ENCODE measurements around the gene PTGES3.

Gene PTGES3

GRCh38 chr12:56622535-56622934, 65.5 kb downstream of the PTGES3 start:
- no peak for DNase-seq

DNA sequence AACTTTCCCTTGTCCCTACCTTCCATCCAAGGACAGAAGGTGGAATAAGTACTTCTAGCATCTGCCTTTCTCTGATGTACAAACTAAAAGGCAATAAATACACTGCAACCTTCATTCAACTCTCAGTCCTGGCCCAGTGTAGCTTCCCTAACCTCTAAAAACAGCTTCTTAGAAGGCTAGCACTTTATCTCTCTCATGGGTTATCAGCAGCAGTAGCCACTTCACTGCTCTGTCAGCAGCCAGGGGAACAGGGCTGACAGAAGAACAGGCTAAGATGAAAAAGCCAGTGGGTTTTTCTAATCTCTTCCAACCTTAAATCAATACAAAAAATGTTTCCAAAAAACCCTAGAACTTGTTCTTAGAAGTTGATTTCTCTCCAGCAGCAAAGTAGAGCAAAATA, 71.2 kb downstream of the PTGES3 start:
- DNase-seq, result no peak

GRCh38 chr12:56616244-56616643, 71.8 kb downstream of the PTGES3 start:
- no peak for DNase-seq

DNA sequence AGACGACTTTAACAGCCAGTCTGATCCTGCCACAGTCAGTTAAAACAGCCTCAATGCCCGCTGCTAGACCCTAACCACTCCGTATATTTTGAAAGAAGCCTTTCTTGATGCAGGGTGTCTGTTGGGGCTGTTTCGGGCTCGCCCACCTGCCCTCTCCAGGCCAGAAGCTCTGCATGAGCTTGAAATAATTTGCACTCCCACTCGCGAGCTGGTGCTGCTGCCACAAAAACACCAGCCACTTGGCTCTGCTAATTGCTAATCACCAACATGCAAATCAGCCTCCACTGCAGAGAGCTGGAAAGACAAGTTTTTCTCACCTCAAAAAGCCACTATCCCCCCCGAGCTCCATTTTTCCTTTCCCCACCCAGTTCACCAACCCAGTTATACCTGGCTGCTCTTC, 73.5 kb downstream of the PTGES3 start:
- no peak for DNase-seq
